ENCODE results near the gene LCLAT1. TPM values are rescaled to one million over a fixed set of nuclear protein-coding genes. Genes with fewer than 3 reads are reported as not detected.

LCLAT1 gene
- total RNA-seq, 1 donor from 2014 or later: 13.0 TPM

DNA sequence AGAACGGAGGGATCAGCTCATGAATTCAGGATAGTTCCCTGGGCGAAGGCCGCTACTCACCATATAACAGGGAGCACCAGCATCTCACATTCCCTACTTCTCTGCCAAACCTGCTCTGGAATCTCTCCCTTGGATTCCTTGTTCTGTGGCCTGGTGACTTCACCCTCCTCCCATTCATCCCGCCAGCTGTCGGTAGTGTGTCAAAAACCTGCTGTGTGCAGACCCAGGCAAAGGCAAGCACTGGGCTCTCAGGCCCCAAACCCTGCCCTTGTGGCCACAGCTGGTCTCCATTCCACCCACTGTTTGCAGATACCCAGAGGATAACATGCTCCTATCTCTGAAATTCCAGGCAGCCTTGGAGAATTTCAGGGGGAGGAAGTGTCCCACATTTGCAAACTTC lies 208.6 kb downstream of the LCLAT1 start:
- ATAC-seq (no peak), DNase-seq (no peak)
- Histone ChIP-seq H3K27ac (no peak overlapping the region), H3K36me3 (no peaks in the 10 kb centered on the region), H3K27me3 (ENCODE audit: low read depth) (no peaks in the 10 kb centered on the region), H3K9me3 (no peaks in the 10 kb centered on the region), H3K4me3 (no peak overlapping the region), H3K4me1 (no peaks in the 10 kb centered on the region)
- intact Hi-C loops (cut with DNase I): no loop called here
- TF ChIP-seq, protein P1, sequence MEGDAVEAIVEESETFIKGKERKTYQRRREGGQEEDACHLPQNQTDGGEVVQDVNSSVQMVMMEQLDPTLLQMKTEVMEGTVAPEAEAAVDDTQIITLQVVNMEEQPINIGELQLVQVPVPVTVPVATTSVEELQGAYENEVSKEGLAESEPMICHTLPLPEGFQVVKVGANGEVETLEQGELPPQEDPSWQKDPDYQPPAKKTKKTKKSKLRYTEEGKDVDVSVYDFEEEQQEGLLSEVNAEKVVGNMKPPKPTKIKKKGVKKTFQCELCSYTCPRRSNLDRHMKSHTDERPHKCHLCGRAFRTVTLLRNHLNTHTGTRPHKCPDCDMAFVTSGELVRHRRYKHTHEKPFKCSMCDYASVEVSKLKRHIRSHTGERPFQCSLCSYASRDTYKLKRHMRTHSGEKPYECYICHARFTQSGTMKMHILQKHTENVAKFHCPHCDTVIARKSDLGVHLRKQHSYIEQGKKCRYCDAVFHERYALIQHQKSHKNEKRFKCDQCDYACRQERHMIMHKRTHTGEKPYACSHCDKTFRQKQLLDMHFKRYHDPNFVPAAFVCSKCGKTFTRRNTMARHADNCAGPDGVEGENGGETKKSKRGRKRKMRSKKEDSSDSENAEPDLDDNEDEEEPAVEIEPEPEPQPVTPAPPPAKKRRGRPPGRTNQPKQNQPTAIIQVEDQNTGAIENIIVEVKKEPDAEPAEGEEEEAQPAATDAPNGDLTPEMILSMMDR (IDR thresholded peaks at IDR 0.05): no peak

DNA sequence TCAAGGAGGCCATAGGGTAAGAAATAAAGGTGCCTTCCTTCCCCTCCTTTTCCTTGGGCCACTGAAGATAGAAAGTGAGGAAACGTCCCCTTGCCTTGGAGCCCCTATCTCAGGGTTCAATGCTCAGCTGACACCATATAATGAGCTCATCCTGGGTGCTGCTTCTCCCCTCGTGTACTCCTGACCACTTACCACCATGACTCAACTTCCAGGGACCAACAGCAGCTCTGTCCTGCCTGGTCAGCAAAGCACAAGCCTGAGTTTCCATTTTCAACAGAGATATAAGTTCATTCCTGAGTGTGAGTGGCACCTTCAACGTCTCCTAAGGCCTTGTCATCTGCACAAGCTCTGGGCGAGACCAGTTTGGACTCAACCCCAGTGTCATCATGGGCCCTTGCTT lies 209.0 kb downstream of the LCLAT1 start:
- no peaks in the 10 kb centered on the region for H3K4me1 ChIP-seq
- DNase-seq (no peak), ATAC-seq (no peak)
- H3K27ac ChIP-seq: no peak overlapping the region
- H3K4me3 ChIP-seq: no peak overlapping the region
- H3K36me3 ChIP-seq: no peaks in the 10 kb centered on the region
- intact Hi-C loops (cut with DNase I): no loop called here
- TF ChIP-seq, protein P1 (IDR thresholded peaks at IDR 0.05): no peak
- H3K9me3 ChIP-seq: no peaks in the 10 kb centered on the region
- no peaks in the 10 kb centered on the region for H3K27me3 ChIP-seq (ENCODE audit: low read depth)

DNA sequence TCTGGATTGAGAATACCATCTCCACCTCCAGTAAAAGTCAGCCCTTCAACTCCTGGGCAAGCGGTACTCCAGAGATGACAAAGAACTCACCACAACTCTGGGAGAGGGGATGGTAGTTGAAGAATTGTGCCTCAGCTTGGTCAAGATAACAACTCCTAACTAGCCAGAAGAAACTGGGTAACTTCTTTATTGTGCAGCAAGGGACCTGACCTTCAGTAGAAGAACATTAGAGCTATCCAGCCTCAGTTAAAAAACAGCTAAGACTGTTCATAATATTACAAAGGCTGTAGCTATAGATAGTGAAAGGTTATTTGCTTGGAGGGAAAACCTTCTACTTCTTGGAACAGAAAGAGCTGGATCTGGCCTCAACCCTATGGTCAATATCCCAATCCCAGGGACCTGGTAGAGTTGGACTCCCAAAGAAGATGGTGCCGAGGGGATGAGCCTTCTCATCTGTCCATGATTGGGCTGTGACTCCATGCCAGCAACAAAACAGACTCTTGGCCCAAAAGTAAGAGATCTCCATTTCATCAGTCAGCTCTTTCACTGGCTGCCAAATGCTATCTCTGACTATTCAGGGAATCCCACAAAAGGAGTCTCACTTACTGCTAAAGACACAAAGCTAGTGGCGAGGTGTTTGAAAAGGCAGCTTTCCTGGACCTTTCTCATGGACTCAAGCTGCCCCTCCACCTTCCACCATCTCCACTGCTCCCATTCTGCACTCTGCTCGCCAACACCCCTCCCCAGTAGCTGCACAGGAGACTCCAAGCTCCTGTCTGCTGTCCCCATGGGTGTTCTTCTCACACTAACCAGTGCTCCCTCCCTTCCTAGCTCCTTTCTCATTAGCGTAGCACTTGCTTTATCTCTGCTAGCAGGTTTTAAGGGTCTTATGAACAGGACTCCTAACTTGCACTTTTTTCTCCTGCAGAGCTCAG lies 214.4 kb downstream of the LCLAT1 start:
- H3K4me3 ChIP-seq: no peak overlapping the region

DNA sequence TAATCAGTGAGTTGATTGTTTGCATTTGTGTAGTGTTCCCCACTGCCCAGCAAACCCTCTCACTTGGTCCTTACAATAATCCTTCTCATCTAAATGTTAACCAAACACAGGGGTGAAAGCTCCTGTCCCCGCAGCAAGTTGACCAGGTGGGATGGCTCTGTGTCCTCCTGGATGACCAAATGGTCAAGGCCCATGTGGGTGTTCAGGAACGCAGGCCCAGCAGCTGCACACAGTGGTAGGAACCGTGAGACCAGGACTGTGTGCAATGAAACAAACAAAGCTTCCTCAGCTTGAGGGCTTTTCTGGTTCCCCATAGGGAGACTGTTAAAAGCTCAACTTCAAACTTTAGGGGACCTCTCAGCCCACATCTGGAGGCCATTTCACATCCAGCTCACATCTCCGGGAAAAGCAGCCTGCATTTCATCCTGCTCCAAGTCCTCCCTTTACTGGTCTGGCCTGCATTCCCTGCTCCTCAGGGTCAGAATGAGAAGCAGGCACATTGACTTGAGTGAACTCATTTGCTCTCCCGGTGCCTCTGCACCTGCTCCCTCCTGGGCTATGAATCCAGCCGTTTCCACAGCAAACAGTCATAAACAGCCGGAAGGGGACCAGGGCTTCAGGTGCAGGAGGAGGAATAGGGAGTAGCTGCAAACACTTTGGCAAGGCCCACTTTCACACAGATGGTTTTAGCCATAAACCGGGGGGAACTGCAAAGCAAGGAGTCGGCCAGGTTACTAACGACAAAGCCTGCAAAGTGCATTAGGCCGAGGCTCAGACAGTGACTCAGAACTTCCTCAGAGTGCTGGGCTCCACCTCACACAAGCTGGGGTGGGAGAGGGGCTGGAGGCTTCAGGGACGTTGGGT lies 215.5 kb downstream of the LCLAT1 start:
- DNase-seq (no peak), ATAC-seq (no peak)

More for the DNA sequence above, 214.4 kb downstream of the LCLAT1 start:
- no peak for ATAC-seq
- TF ChIP-seq, protein P1 (IDR thresholded peaks at IDR 0.05): no peak
- intact Hi-C loops (cut with DNase I): no loop called here
- Histone ChIP-seq H3K27me3 (ENCODE audit: low read depth) (no peaks in the 10 kb centered on the region), H3K36me3 (no peaks in the 10 kb centered on the region), H3K4me1 (no peaks in the 10 kb centered on the region), H3K27ac (no peak overlapping the region), H3K9me3 (no peaks in the 10 kb centered on the region)
- no peak for DNase-seq

DNA sequence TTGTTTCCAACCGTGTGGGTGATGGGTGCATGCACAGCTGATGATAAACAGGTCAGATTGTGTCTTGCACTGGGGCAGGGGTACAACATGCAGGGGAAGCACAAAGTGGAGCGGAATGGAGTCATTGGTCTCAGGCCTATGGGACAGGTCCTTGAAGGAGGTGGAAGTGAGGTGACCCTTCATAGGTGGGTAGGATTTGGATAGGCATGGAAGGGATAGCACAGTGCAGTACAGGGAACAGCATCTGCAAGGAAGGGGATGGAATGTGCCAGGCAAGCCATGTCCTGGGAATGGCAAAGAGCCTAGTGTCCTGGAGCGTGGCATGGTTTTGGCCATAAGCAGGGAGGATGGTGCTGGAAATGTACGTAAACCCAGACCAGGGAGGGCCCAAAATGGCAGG lies 216.3 kb downstream of the LCLAT1 start:
- DNase-seq (no peak), ATAC-seq (no peak)
- Histone ChIP-seq H3K27me3 (ENCODE audit: low read depth) (no peaks in the 10 kb centered on the region), H3K9me3 (no peaks in the 10 kb centered on the region), H3K4me1 (no peaks in the 10 kb centered on the region), H3K27ac (no peak overlapping the region), H3K36me3 (no peaks in the 10 kb centered on the region), H3K4me3 (no peak overlapping the region)
- intact Hi-C loops (cut with DNase I): no loop called here
- TF ChIP-seq, protein P1 (IDR thresholded peaks at IDR 0.05): no peak

More for the DNA sequence above, 215.5 kb downstream of the LCLAT1 start:
- H3K27ac ChIP-seq: no peak overlapping the region
- no peaks in the 10 kb centered on the region for H3K36me3 ChIP-seq
- intact Hi-C loops (cut with DNase I): no loop called here
- no peak overlapping the region for H3K4me3 ChIP-seq
- TF ChIP-seq, protein P1 (IDR thresholded peaks at IDR 0.05): no peak
- H3K4me1 ChIP-seq: no peaks in the 10 kb centered on the region
- no peaks in the 10 kb centered on the region for H3K9me3 ChIP-seq
- H3K27me3 ChIP-seq (ENCODE audit: low read depth): no peaks in the 10 kb centered on the region
